ENCODE data around the gene RUNX2. TPM values are rescaled to one million over a fixed set of nuclear protein-coding genes. Genes with fewer than 3 reads are reported as not detected.

The RUNX2 gene
- total RNA-seq, 1 experiment from 2014 or later, result 7.0 TPM

DNA sequence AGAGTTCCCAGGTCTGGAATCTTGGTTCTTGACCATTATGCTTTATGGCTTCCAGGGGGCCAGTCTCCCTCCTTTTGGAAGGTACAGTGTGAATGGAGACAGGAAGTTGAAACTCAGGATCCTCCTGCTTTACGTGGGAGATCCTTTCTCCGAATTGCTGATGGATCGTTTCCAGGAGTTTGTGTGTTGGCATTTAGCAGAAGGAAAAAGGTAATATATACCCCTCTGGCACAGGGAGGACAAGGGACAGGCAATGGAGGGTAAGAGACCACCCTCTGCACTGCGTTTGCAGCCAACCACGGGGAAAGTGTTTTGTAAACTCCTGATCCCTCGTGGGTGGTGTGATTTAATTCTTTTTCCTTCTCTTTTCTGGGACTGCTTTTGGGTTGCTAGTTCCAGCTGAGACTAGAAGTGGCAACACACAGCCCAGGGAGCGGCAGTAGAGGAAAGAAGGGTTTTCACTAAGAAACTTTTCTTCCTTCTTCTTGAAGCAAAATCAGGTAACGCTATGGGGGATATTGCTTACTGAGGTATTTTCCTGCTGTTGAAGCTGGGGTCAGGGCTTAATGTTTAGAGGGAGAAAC lies 307.2 kb downstream of the RUNX2 start:
- TF ChIP-seq SIN3A (IDR thresholded peaks at IDR 0.05; ENCODE audit: borderline replicate concordance, insufficient read depth, low read depth, low read length) (no peak), POLR2AphosphoS5 (IDR thresholded peaks at IDR 0.05; ENCODE audit: low read depth, low read length) (no peak), TCF7L2 (IDR thresholded peaks at IDR 0.05; ENCODE audit: low read depth, low read length) (no peak)
- TF ChIP-seq, protein P1, sequence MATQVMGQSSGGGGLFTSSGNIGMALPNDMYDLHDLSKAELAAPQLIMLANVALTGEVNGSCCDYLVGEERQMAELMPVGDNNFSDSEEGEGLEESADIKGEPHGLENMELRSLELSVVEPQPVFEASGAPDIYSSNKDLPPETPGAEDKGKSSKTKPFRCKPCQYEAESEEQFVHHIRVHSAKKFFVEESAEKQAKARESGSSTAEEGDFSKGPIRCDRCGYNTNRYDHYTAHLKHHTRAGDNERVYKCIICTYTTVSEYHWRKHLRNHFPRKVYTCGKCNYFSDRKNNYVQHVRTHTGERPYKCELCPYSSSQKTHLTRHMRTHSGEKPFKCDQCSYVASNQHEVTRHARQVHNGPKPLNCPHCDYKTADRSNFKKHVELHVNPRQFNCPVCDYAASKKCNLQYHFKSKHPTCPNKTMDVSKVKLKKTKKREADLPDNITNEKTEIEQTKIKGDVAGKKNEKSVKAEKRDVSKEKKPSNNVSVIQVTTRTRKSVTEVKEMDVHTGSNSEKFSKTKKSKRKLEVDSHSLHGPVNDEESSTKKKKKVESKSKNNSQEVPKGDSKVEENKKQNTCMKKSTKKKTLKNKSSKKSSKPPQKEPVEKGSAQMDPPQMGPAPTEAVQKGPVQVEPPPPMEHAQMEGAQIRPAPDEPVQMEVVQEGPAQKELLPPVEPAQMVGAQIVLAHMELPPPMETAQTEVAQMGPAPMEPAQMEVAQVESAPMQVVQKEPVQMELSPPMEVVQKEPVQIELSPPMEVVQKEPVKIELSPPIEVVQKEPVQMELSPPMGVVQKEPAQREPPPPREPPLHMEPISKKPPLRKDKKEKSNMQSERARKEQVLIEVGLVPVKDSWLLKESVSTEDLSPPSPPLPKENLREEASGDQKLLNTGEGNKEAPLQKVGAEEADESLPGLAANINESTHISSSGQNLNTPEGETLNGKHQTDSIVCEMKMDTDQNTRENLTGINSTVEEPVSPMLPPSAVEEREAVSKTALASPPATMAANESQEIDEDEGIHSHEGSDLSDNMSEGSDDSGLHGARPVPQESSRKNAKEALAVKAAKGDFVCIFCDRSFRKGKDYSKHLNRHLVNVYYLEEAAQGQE (IDR thresholded peaks at IDR 0.05; ENCODE audit: insufficient read depth in 1 of 2, low read depth in 2 of 2, low read length in 1 of 2), result no peak
- TF ChIP-seq, protein P2, sequence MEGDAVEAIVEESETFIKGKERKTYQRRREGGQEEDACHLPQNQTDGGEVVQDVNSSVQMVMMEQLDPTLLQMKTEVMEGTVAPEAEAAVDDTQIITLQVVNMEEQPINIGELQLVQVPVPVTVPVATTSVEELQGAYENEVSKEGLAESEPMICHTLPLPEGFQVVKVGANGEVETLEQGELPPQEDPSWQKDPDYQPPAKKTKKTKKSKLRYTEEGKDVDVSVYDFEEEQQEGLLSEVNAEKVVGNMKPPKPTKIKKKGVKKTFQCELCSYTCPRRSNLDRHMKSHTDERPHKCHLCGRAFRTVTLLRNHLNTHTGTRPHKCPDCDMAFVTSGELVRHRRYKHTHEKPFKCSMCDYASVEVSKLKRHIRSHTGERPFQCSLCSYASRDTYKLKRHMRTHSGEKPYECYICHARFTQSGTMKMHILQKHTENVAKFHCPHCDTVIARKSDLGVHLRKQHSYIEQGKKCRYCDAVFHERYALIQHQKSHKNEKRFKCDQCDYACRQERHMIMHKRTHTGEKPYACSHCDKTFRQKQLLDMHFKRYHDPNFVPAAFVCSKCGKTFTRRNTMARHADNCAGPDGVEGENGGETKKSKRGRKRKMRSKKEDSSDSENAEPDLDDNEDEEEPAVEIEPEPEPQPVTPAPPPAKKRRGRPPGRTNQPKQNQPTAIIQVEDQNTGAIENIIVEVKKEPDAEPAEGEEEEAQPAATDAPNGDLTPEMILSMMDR (IDR thresholded peaks at IDR 0.05), result no peak
- POLR2A ChIA-PET, result no interaction called here
- intact Hi-C loops (cut with micrococcal nuclease; ENCODE audit: unreplicated experiment) (no loop called here), in situ Hi-C loops (cut with HindIII; ENCODE audit: low pct_unique_long_range_greater_than_20kb, low sequenced_read_pairs) (no loop called here)
- H3K27ac ChIP-seq (ENCODE audit: low read length), result no peak overlapping the region
- no peaks in the 10 kb centered on the region for H3K9me3 ChIP-seq (ENCODE audit: control insufficient read depth, insufficient read depth, low read depth, low read length)
- H3K4me1 ChIP-seq (ENCODE audit: control insufficient read depth, insufficient read depth, low read length), result no peaks in the 10 kb centered on the region
- DNase-seq (ENCODE audit: low read depth, low spot score) (no peak), ATAC-seq (no peak)
- H3K36me3 ChIP-seq (ENCODE audit: control insufficient read depth, insufficient read depth, low read length), result no peaks in the 10 kb centered on the region
- H3K27me3 ChIP-seq (ENCODE audit: control insufficient read depth, insufficient read depth, low read length), result no peaks in the 10 kb centered on the region
- H3K4me3 ChIP-seq (ENCODE audit: low read depth in 2 of 2, low read length in 2 of 2), result no peak overlapping the region
- no TSS peak for BruUV-seq (replicated peaks)
- CTCF ChIA-PET, result no interaction called here

DNA sequence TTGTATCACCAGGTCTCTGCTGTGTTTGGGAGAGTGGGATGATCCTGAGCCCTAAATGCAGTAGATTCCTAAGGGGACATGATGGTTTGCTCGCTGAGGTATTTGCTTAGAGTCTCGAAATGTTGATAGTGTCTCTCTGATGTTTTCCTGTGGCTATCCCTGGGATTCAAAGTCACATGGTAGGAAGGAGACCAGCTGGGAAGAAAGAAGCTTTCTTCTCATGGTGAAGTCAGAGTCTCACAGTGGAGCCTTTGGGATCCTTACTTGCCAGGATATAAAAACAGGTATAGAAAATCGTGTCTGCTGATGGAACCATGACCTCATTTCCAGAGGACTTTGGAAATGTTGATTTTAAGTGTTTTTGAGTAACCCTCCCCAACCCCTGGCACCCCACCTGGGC lies 308.9 kb downstream of the RUNX2 start:
- TF ChIP-seq SIN3A (IDR thresholded peaks at IDR 0.05; ENCODE audit: borderline replicate concordance, insufficient read depth, low read depth, low read length) (no peak), POLR2AphosphoS5 (IDR thresholded peaks at IDR 0.05; ENCODE audit: low read depth, low read length) (no peak), TCF7L2 (IDR thresholded peaks at IDR 0.05; ENCODE audit: low read depth, low read length) (no peak)
- TF ChIP-seq, protein P1 (IDR thresholded peaks at IDR 0.05; ENCODE audit: insufficient read depth in 1 of 2, low read depth in 2 of 2, low read length in 1 of 2), result no peak
- TF ChIP-seq, protein P2 (IDR thresholded peaks at IDR 0.05), result no peak
- H3K9me3 ChIP-seq (ENCODE audit: control insufficient read depth, insufficient read depth, low read depth, low read length), result no peaks in the 10 kb centered on the region
- H3K4me1 ChIP-seq (ENCODE audit: control insufficient read depth, insufficient read depth, low read length), result no peaks in the 10 kb centered on the region
- intact Hi-C loops (cut with micrococcal nuclease; ENCODE audit: unreplicated experiment), result no loop called here
- H3K4me3 ChIP-seq (ENCODE audit: low read depth in 2 of 2, low read length in 2 of 2), result no peak overlapping the region
- ATAC-seq (no peak), DNase-seq (ENCODE audit: low read depth, low spot score) (no peak)
- ChIA-PET POLR2A (no interaction called here), CTCF (no interaction called here)
- no peaks in the 10 kb centered on the region for H3K27me3 ChIP-seq (ENCODE audit: control insufficient read depth, insufficient read depth, low read length)
- no peaks in the 10 kb centered on the region for H3K36me3 ChIP-seq (ENCODE audit: control insufficient read depth, insufficient read depth, low read length)
- no peak overlapping the region for H3K27ac ChIP-seq (ENCODE audit: low read length)
- no TSS peak for BruUV-seq (replicated peaks)
- in situ Hi-C loops (cut with HindIII; ENCODE audit: low pct_unique_long_range_greater_than_20kb, low sequenced_read_pairs), result no loop called here
